SK-N-SH (cell line): ENCODE results near the gene CAPN11. TPM values are rescaled to one million over a fixed set of nuclear protein-coding genes. Genes with fewer than 3 reads are reported as not detected.

Experiments used
- CTCF ChIA-PET: fragments of 300-600, 350-600 bp; formaldehyde crosslinking; extraction: SDS; loops from one replicate; lab custom pipeline; 2021; lab: Yijun Ruan, JAX
- POLR2A ChIA-PET: fragments of 350-600 bp; sonication (Branson Sonifier 250); formaldehyde crosslinking; extraction: SDS; loops from one replicate; lab custom pipeline; 2020; ENCODE audit warnings: antibody characterized with exemption, inconsistent platforms; lab: Yijun Ruan, JAX
- DNase-seq: peaks from one replicate; pipeline ENCODE4 v3.0.0; 2012
- H2AFZ ChIP-seq: fragments of 200-600 bp; sonication (generic); 2 replicates; pipeline ENCODE4 v1.8.1; 2016; ENCODE audit warnings: antibody characterized with exemption, mild to moderate bottlenecking, low read depth
- H3F3A ChIP-seq: fragments of 200-600 bp; sonication (generic); replicated peaks from 2 replicates; pipeline ENCODE3; 2016; ENCODE audit warnings: antibody characterized with exemption, mild to moderate bottlenecking; ENCODE audit not compliant: insufficient read depth
- H3K27ac ChIP-seq, 2 experiments: fragments of 200-500 bp in 1 of 2; fragments of 200-600 bp in 1 of 2; sonication (Bioruptor generic) in 1 of 2; sonication (generic), shearing (Covaris generic) in 1 of 2; 2 replicates each; pipeline versions ENCODE4 v1.5.1 to v1.6.1; 2014 to 2016; ENCODE audit warnings: low read depth in 2 of 2, inconsistent platforms in 1 of 2, low read length in 1 of 2, mild to moderate bottlenecking in 1 of 2, mixed read lengths in 1 of 2
- H3K27me3 ChIP-seq: fragments of 200-600 bp; sonication (generic), shearing (Covaris generic); 2 replicates; pipeline ENCODE4 v1.6.1; 2016; ENCODE audit warnings: mixed run types; ENCODE audit not compliant: insufficient read depth
- H3K36me3 ChIP-seq, 2 experiments: fragments of 200-500 bp in 1 of 2; fragments of 200-600 bp in 1 of 2; sonication (Bioruptor generic) in 1 of 2; sonication (generic) in 1 of 2; replicated peaks in 1 of 2; 2 replicates each; pipeline versions ENCODE3 to v1.5.1; 2014 to 2016; ENCODE audit warnings: low read length in 1 of 2, mild to moderate bottlenecking in 1 of 2; ENCODE audit not compliant: insufficient read depth in 2 of 2, control insufficient read depth in 1 of 2
- H3K4me1 ChIP-seq, 2 experiments: fragments of 200-500 bp in 1 of 2; fragments of 200-600 bp in 1 of 2; sonication (Bioruptor generic) in 1 of 2; sonication (generic), shearing (Covaris generic) in 1 of 2; 2 replicates each; pipeline versions ENCODE4 v1.5.1 to v1.6.1; 2014 to 2016; ENCODE audit warnings: low read depth in 1 of 2, low read length in 1 of 2, mixed run types in 1 of 2; ENCODE audit not compliant: insufficient read depth in 2 of 2, control insufficient read depth in 1 of 2
- H3K4me2 ChIP-seq: fragments of 200-600 bp; sonication (generic), shearing (Covaris generic); 2 replicates; pipeline ENCODE4 v1.6.1; 2017; ENCODE audit warnings: mixed run types
- H3K4me3 ChIP-seq, 2 experiments: fragments of 200-500 bp in 1 of 2; fragments of 200-600 bp in 1 of 2; sonication (Bioruptor generic) in 1 of 2; sonication (generic), shearing (Covaris generic) in 1 of 2; 2 replicates each; pipeline versions ENCODE4 v1.5.1 to v1.8.1; 2014 to 2016; ENCODE audit warnings: low read depth in 2 of 2, inconsistent platforms in 1 of 2, low read length in 1 of 2, mild to moderate bottlenecking in 1 of 2, mixed read lengths in 1 of 2, moderate library complexity in 1 of 2
- H3K79me2 ChIP-seq: fragments of 200-600 bp; sonication (generic); 2 replicates; pipeline ENCODE4 v1.8.1; 2017; ENCODE audit warnings: mild to moderate bottlenecking; ENCODE audit not compliant: insufficient read depth
- H3K9ac ChIP-seq: fragments of 200-600 bp; sonication (generic); 2 replicates; pipeline ENCODE4 v1.6.1; 2017; ENCODE audit warnings: mixed run types
- H3K9me2 ChIP-seq: fragments of 200-600 bp; sonication (generic); 2 replicates; pipeline ENCODE4 v1.6.1; 2017; ENCODE audit warnings: mixed run types
- H3K9me3 ChIP-seq: fragments of 200-600 bp; sonication (generic); 2 replicates; pipeline ENCODE4 v1.6.1; 2017; ENCODE audit warnings: mixed run types, mild to moderate bottlenecking, moderate library complexity
- H4K20me1 ChIP-seq: fragments of 200-600 bp; sonication (generic); 2 replicates; pipeline ENCODE4 v1.6.1; 2017; ENCODE audit warnings: mild to moderate bottlenecking, mixed run types; ENCODE audit not compliant: insufficient read depth
- CHD2 ChIP-seq: fragments of 150-350 bp; IDR thresholded peaks from 2 replicates; pipeline ENCODE4 v1.6.1; 2018; ENCODE audit warnings: low read length; ENCODE audit not compliant: partially characterized antibody
- EZH2phosphoT487 ChIP-seq: fragments of 200-600 bp; sonication (generic); IDR thresholded peaks from 2 replicates; pipeline ENCODE4 v1.6.1; 2017; ENCODE audit warnings: low read depth, mixed run types, mild to moderate bottlenecking, antibody characterized with exemption, moderate library complexity, borderline replicate concordance
- MEF2A ChIP-seq: IDR thresholded peaks from 2 replicates; pipeline ENCODE4 v1.4.0; 2012; ENCODE audit warnings: low read depth, borderline replicate concordance
- RAD21 ChIP-seq: IDR thresholded peaks from 2 replicates; pipeline ENCODE4 v1.6.1; 2012; ENCODE audit warnings: mild to moderate bottlenecking, low read length
- RCOR1 ChIP-seq: fragments of 150-350 bp; IDR thresholded peaks from 2 replicates; pipeline ENCODE4 v1.6.1; 2017; ENCODE audit warnings: antibody characterized with exemption, low read length
- RFX5 ChIP-seq: IDR thresholded peaks from 2 replicates; pipeline ENCODE4 v1.6.1; 2012; ENCODE audit warnings: mild to moderate bottlenecking, improper control_type of control experiment, low read length
- RXRA ChIP-seq: IDR thresholded peaks from 2 replicates; pipeline ENCODE4 v1.4.0; 2012; ENCODE audit warnings: low read depth, mild to moderate bottlenecking, borderline replicate concordance
- SIN3A ChIP-seq: IDR thresholded peaks from 2 replicates; pipeline ENCODE4 v1.6.1; 2012; ENCODE audit warnings: low read depth, mild to moderate bottlenecking, low read length, moderate library complexity, borderline replicate concordance
- TAF1 ChIP-seq: IDR thresholded peaks from 2 replicates; pipeline ENCODE4 v1.6.1; 2012; ENCODE audit warnings: low read depth, mild to moderate bottlenecking, low read length, moderate library complexity, borderline replicate concordance
- TCF12 ChIP-seq: IDR thresholded peaks from 2 replicates; pipeline ENCODE4 v1.4.0; 2012
- TEAD4 ChIP-seq: IDR thresholded peaks from 2 replicates; pipeline ENCODE4 v1.4.0; 2012; ENCODE audit warnings: mild to moderate bottlenecking, borderline replicate concordance; ENCODE audit not compliant: insufficient read depth
- WGBS: methylation state at CpG from one replicate; pipeline ENCODE4 v1.1.6; 2017; ENCODE audit warnings: low lambda C conversion rate; 5-methylcytosine and 5-hydroxymethylcytosine counted together
- polyA plus RNA-seq, 3 experiments: library from polyadenylated mRNA; depleted of rRNA; stranded (reverse); fragments of >200 nt; gene quantifications; 2 replicates each; pipeline ENCODE4 v1.2.3, GENCODE V29; 2012
- TF ChIP-seq, protein P1 (sequence below): IDR thresholded peaks from 2 replicates; pipeline ENCODE4 v1.6.1; 2012; ENCODE audit warnings: mild to moderate bottlenecking, low read depth, low read length, moderate library complexity
- TF ChIP-seq, protein P2 (sequence below): IDR thresholded peaks from 2 replicates; pipeline ENCODE4 v1.4.0; 2012; ENCODE audit warnings: low read depth, borderline replicate concordance
- TF ChIP-seq, protein P3 (sequence below): fragments of 150-350 bp; IDR thresholded peaks from 2 replicates; pipeline ENCODE4 v1.6.1; 2016; ENCODE audit warnings: mild to moderate bottlenecking, low read depth, low read length
- TF ChIP-seq, protein P4 (sequence below): IDR thresholded peaks from 2 replicates; pipeline ENCODE4 v1.4.0; 2012; ENCODE audit warnings: low read depth, borderline replicate concordance
- TF ChIP-seq, protein P5 (sequence below): IDR thresholded peaks from 2 replicates; pipeline ENCODE4; 2012

CAPN11 gene
- polyA plus RNA-seq, 1 of the 3 experiments (the other 2 are of a cell fraction): not detected

DNA sequence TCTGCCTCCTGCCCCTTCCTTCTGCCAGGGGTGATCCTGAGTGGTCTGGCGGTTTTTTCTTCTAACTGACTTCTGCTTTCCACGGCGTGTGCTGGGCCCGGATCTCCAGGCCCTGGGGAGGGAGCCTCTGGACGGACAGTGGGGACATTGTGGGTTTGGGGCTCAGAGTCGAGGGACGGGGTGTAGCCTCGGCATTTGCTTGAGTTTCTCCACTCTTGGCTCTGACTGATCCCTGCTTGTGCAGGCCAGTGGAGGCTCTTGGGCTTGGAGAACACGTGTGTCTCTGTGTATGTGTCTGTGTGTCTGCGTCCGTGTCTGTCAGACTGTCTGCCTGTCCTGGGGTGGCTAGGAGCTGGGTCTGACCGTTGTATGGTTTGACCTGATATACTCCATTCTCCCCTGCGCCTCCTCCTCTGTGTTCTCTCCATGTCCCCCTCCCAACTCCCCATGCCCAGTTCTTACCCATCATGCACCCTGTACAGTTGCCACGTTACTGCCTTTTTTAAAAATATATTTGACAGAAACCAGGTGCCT is 75.0 kb downstream of the CAPN11 start:
- POLR2A ChIA-PET: interaction anchor here (0.5 to 3.2 kb wide), 5 partner anchors 10 to 61 kb away, joined by 3 to 48 read pairs (median 9); partner anchors contain the start of genes HSP90AB1 and SLC29A1
- H3K9ac ChIP-seq: no peak overlapping the region
- DNase-seq: peak; percentile 62

More for the DNA sequence above, 75.0 kb downstream of the CAPN11 start:
- CTCF ChIA-PET: interaction anchor here (1.2 to 8.5 kb wide), 33 partner anchors 12 to 154 kb away, joined by 3 to 224 read pairs (median 10); partner anchors contain the start of genes HSP90AB1, MYMX, SLC29A1 and SLC35B2
- H3K27me3 ChIP-seq: no peaks in the 10 kb centered on the region
- TF ChIP-seq SIN3A (no peak), TCF12 (no peak), CHD2 (no peak), MEF2A (no peak), TAF1 (no peak), RXRA (no peak), RCOR1 (no peak), RAD21 (no peak), EZH2phosphoT487 (no peak), TEAD4 (no peak), RFX5 (no peak)
- TF ChIP-seq, protein P1, sequence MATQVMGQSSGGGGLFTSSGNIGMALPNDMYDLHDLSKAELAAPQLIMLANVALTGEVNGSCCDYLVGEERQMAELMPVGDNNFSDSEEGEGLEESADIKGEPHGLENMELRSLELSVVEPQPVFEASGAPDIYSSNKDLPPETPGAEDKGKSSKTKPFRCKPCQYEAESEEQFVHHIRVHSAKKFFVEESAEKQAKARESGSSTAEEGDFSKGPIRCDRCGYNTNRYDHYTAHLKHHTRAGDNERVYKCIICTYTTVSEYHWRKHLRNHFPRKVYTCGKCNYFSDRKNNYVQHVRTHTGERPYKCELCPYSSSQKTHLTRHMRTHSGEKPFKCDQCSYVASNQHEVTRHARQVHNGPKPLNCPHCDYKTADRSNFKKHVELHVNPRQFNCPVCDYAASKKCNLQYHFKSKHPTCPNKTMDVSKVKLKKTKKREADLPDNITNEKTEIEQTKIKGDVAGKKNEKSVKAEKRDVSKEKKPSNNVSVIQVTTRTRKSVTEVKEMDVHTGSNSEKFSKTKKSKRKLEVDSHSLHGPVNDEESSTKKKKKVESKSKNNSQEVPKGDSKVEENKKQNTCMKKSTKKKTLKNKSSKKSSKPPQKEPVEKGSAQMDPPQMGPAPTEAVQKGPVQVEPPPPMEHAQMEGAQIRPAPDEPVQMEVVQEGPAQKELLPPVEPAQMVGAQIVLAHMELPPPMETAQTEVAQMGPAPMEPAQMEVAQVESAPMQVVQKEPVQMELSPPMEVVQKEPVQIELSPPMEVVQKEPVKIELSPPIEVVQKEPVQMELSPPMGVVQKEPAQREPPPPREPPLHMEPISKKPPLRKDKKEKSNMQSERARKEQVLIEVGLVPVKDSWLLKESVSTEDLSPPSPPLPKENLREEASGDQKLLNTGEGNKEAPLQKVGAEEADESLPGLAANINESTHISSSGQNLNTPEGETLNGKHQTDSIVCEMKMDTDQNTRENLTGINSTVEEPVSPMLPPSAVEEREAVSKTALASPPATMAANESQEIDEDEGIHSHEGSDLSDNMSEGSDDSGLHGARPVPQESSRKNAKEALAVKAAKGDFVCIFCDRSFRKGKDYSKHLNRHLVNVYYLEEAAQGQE: no peak
- TF ChIP-seq, protein P2, sequence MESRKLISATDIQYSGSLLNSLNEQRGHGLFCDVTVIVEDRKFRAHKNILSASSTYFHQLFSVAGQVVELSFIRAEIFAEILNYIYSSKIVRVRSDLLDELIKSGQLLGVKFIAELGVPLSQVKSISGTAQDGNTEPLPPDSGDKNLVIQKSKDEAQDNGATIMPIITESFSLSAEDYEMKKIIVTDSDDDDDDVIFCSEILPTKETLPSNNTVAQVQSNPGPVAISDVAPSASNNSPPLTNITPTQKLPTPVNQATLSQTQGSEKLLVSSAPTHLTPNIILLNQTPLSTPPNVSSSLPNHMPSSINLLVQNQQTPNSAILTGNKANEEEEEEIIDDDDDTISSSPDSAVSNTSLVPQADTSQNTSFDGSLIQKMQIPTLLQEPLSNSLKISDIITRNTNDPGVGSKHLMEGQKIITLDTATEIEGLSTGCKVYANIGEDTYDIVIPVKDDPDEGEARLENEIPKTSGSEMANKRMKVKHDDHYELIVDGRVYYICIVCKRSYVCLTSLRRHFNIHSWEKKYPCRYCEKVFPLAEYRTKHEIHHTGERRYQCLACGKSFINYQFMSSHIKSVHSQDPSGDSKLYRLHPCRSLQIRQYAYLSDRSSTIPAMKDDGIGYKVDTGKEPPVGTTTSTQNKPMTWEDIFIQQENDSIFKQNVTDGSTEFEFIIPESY: no peak
- TF ChIP-seq, protein P3, sequence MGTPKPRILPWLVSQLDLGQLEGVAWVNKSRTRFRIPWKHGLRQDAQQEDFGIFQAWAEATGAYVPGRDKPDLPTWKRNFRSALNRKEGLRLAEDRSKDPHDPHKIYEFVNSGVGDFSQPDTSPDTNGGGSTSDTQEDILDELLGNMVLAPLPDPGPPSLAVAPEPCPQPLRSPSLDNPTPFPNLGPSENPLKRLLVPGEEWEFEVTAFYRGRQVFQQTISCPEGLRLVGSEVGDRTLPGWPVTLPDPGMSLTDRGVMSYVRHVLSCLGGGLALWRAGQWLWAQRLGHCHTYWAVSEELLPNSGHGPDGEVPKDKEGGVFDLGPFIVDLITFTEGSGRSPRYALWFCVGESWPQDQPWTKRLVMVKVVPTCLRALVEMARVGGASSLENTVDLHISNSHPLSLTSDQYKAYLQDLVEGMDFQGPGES: no peak
- TF ChIP-seq, protein P4, sequence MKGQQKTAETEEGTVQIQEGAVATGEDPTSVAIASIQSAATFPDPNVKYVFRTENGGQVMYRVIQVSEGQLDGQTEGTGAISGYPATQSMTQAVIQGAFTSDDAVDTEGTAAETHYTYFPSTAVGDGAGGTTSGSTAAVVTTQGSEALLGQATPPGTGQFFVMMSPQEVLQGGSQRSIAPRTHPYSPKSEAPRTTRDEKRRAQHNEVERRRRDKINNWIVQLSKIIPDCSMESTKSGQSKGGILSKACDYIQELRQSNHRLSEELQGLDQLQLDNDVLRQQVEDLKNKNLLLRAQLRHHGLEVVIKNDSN: no peak
- TF ChIP-seq, protein P5, sequence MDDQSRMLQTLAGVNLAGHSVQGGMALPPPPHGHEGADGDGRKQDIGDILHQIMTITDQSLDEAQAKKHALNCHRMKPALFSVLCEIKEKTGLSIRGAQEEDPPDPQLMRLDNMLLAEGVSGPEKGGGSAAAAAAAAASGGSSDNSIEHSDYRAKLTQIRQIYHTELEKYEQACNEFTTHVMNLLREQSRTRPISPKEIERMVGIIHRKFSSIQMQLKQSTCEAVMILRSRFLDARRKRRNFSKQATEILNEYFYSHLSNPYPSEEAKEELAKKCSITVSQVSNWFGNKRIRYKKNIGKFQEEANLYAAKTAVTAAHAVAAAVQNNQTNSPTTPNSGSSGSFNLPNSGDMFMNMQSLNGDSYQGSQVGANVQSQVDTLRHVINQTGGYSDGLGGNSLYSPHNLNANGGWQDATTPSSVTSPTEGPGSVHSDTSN: no peak
- TF ChIP-seq, all 33 proteins: peak for 0
- H3K9me2 ChIP-seq: no peaks in the 10 kb centered on the region
- no peaks in the 10 kb centered on the region for H3K9me3 ChIP-seq
- H3K4me3 ChIP-seq: no peak overlapping the region
- peaks cover 0 to 6% of the 10 kb centered on the region in 2 experiments for H3K36me3 ChIP-seq
- H3K4me1 ChIP-seq: peaks cover 26 to 74% of the 10 kb centered on the region in 2 experiments
- H2AFZ ChIP-seq: no peak overlapping the region
- no peaks in the 10 kb centered on the region for H3K79me2 ChIP-seq
- WGBS: 79% methylated on average over 12 of the region's 14 CpGs
- peak overlapping the region; percentile 75; the same call in 1 of the 2 replicates for H3K4me2 ChIP-seq
- H4K20me1 ChIP-seq: no peaks in the 10 kb centered on the region
- peaks cover 18% of the 10 kb centered on the region for H3F3A ChIP-seq
- peak overlapping the region; percentile 78 to 91; a peak in 3 of 4 replicates for H3K27ac ChIP-seq
